BLaER1 (cell line): ENCODE measurements around the gene CHMP6.
A peak's percentile ranks its signal among the peaks of the same experiment; 100 is the strongest.

ENCODE experiments used
- H3K27ac ChIP-seq: shearing (Covaris generic); formaldehyde crosslinking; 2 replicates; pipeline ENCODE4 v1.8.1; 2022
- H3K27me3 ChIP-seq: shearing (Covaris generic); formaldehyde crosslinking; 2 replicates; pipeline ENCODE4 v1.8.1; 2022
- H3K36me3 ChIP-seq: shearing (Covaris generic); formaldehyde crosslinking; 2 replicates; pipeline ENCODE4 v1.8.1; 2022
- H3K4me1 ChIP-seq: shearing (Covaris generic); formaldehyde crosslinking; 2 replicates; pipeline ENCODE4 v1.8.1; 2022
- H3K4me2 ChIP-seq: shearing (Covaris generic); formaldehyde crosslinking; 2 replicates; pipeline ENCODE4 v1.8.1; 2022
- H3K4me3 ChIP-seq: shearing (Covaris generic); formaldehyde crosslinking; 2 replicates; pipeline ENCODE4 v1.8.1; 2022
- H3K9ac ChIP-seq: shearing (Covaris generic); formaldehyde crosslinking; 2 replicates; pipeline ENCODE4 v1.8.1; 2022
- H3K9me3 ChIP-seq: shearing (Covaris generic); formaldehyde crosslinking; 2 replicates; pipeline ENCODE4 v1.8.1; 2022
- H4K20me1 ChIP-seq: shearing (Covaris generic); formaldehyde crosslinking; 2 replicates; pipeline ENCODE4 v1.8.1; 2022
- Cebpa-rat ChIP-seq: shearing (Covaris generic); IDR thresholded peaks from 2 replicates; pipeline ENCODE4 v1.8.1; 2022

The CHMP6 gene

DNA sequence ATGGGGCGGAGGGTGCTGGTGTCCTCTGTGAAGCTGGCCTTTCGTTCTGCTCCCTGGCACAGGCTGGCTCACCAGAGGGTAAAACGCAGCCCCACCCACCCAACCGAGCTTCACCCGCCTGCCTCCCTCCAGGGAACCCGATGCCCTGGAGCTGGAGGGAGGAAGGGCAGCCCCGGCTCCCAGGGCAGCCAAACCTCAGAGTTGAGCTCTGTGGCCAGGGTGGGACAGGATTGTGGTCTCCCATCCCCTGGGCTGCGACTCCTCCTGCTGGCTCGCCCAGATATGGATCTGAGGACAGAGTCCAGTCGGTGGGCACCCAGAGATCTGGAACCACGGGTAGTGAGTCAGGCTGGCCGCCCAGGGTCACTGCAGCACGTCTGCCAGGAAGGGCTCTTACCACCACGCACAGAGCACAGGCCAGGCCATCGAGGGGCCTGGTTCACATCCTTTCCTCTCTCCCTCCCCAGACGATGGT lies 42.6 kb upstream of the CHMP6 start:
- no peak for TF ChIP-seq Cebpa-rat

DNA sequence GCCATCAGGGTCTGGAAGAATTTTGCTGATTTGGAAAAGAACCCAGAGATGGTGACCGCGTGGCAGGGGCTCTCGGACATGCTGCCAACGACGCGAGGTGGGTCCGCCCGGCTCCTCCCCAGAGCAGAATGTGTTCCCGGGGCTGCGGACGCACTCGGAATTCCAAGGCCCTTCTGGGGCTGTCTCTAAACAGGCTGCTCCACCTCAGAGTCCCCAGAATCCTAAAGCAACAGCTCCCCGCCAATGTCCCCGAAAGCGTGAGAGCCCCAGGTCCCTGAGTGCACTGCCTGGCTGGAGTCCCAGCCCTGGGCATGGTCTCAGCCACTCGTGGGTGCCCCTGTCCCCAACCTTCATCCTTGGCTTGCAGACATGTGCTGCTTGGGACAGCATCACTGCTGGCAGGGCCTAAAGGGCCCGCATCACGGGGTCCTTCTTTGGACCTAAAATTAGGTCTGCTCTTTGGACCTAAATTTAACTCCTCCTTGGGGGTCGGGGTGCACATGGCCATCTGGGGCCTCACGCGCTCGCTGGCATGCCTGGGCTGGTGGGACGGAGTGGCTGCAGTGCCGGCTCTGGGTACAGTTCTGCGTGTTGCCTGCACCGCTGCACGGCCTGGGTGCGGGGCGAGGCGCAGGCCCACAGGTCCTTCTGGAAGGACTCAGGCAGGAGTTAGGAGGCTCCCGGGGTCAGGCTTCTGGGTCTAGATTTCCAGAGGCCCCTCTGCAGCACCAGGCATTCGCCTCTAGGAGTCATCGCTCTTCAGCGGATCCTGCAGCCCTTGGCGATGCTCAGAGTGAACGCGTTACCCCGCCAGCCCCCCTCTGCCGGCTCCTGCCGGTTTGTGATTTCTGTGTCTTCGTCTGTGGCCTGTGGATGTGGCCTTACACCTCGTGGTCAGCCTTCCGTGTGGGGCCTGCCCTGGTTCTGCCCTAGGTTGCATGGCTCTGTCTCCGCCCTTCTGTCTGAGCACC lies 41.9 kb upstream of the CHMP6 start:
- no peak for TF ChIP-seq Cebpa-rat
- peaks cover 63% of the 10 kb centered on the region for H3K36me3 ChIP-seq
- H3K27me3 ChIP-seq, result peaks cover 33% of the 10 kb centered on the region
- 0 out of 2 replicates have a peak, but pooled peaks cover 4% of the 10 kb centered on the region for H3K9me3 ChIP-seq
- no peak overlapping the region for H3K27ac ChIP-seq
- peak overlapping the region; percentile 75 for H3K4me2 ChIP-seq
- H4K20me1 ChIP-seq, result peaks cover 84% of the 10 kb centered on the region
- no peak overlapping the region for H3K9ac ChIP-seq
- no peak overlapping the region for H3K4me3 ChIP-seq
- H3K4me1 ChIP-seq, result peaks cover 69% of the 10 kb centered on the region

More for the DNA sequence above, 42.6 kb upstream of the CHMP6 start:
- H4K20me1 ChIP-seq, result peaks cover 86% of the 10 kb centered on the region
- no peak overlapping the region for H3K4me3 ChIP-seq
- peaks cover 38% of the 10 kb centered on the region for H3K27me3 ChIP-seq
- no peak overlapping the region for H3K9ac ChIP-seq
- peak overlapping the region; percentile 75 for H3K4me2 ChIP-seq
- 0 out of 2 replicates have a peak, but pooled peaks cover 4% of the 10 kb centered on the region for H3K9me3 ChIP-seq
- H3K4me1 ChIP-seq, result peaks cover 69% of the 10 kb centered on the region
- H3K36me3 ChIP-seq, result peaks cover 63% of the 10 kb centered on the region
- no peak overlapping the region for H3K27ac ChIP-seq

DNA sequence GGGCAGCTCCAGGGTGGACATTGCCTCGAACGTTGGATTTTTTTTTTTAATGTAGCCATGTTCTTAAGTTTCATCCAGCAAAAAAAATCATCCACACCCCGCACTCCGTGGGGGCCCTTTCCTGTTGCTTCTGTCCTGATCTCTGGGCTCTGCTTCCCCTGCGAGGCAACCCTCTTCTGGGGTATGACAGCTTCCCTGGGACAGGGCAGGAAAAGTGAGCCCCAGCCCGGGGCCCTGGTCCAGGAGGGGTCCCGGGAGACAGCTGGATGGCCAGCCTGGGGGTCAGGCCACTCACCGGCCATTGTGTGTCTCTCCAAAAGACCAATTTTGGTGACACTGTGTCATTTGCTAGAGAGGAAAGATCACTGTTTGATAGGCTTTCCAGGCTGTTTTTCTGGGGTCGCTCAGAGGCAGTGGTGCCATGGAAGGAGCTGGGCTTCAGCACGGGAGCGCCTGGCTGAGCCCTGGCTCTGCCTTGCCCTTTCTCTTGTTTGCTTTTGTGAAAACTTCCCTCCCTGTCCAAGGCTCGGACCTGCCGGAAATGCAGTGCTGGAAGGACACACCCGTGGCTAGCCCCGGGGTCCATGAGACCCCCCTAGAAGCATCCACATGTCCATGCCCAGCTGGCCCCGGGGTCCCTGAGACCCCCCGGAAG lies 41.0 kb upstream of the CHMP6 start:
- Histone ChIP-seq H3K4me3 (no peak overlapping the region), H3K4me2 (no peak overlapping the region), H3K27me3 (peaks cover 31% of the 10 kb centered on the region), H3K4me1 (peaks cover 74% of the 10 kb centered on the region), H3K36me3 (peaks cover 57% of the 10 kb centered on the region), H3K9ac (no peak overlapping the region), H4K20me1 (peaks cover 89% of the 10 kb centered on the region), H3K27ac (no peak overlapping the region), H3K9me3 (peaks cover 4% of the 10 kb centered on the region; the same call in 1 of the 2 replicates)
- no peak for TF ChIP-seq Cebpa-rat

DNA sequence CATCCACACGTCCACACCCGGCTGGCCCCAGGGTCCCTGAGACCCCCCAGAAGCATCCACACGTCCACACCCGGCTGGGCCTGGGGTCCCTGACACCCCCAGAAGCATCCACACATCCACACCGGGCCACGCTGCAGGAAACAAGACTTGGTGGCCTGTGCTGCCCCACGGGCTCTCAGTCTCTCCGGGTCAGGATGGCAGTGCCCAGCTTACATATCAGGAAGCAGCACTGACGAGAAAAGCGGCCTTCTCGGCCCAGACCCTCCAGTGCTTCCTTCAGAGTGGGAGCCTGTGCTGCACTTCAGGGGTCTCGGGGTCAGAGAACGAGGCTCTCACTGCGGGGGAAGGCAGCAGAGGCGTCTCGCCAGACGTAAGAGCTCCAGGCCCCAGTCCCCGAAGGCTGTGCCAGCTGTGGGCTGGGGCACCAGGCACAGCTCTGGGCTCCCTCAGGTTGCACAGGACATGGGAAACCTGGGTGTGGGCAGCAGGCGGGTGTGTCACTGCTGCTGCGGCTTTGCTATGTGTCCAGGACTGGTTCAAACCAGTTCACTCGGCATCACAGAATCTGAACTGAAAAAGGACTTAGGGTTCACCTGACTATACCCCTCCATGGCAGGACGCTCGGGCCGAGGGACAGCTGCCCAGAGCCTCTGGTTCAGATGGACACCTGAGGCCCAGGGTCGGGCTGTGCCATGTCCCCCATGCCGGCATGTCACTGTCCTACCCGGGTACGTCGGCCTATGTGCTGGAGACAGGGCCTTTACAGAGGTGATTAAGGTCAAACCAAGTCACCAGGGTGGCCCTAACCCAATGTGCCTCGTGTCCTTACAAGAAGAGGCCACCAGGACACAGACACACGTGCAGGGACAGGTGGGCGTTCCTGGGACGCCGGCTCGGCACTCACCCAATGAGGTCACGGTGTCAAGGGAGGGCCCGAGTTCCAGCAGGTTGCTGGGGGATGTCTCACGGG lies 40.2 kb upstream of the CHMP6 start:
- Histone ChIP-seq H3K4me2 (no peak overlapping the region), H3K36me3 (peaks cover 49% of the 10 kb centered on the region), H3K9me3 (peaks cover 1% of the 10 kb centered on the region; the same call in 1 of the 2 replicates), H3K9ac (no peak overlapping the region), H3K4me1 (peaks cover 80% of the 10 kb centered on the region), H3K27ac (no peak overlapping the region), H3K4me3 (no peak overlapping the region), H4K20me1 (peaks cover 87% of the 10 kb centered on the region), H3K27me3 (peaks cover 23% of the 10 kb centered on the region)
- no peak for TF ChIP-seq Cebpa-rat

DNA sequence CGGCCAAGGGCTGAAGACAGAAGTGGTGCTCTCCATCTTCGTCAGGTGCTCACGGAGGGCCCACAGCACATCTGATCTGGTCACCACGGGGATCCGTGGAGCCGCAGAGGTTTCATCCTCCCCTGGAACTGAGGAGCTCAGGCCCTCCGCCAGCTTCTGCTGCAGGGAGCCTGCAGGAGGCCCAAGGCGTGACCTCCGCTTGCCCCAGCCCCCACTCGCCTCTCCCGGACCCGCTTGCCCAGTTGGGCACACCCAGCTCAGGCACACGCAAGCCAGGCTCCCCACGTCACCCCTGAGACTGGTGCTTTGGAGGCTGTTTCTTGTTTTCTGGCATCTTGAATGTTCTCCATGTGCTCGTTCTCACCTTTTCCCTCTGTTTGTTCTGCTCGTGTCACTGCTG lies 39.4 kb upstream of the CHMP6 start:
- no peak overlapping the region for H3K9ac ChIP-seq
- peak overlapping the region; percentile 24; the same call in 1 of the 2 replicates for H3K4me2 ChIP-seq
- H3K9me3 ChIP-seq, result no peaks in the 10 kb centered on the region; the same call in 1 of the 2 replicates
- no peak for TF ChIP-seq Cebpa-rat
- H3K4me1 ChIP-seq, result peaks cover 80% of the 10 kb centered on the region
- peaks cover 85% of the 10 kb centered on the region for H4K20me1 ChIP-seq
- peaks cover 43% of the 10 kb centered on the region for H3K36me3 ChIP-seq
- H3K4me3 ChIP-seq, result no peak overlapping the region
- no peak overlapping the region for H3K27ac ChIP-seq
- peaks cover 14% of the 10 kb centered on the region for H3K27me3 ChIP-seq

DNA sequence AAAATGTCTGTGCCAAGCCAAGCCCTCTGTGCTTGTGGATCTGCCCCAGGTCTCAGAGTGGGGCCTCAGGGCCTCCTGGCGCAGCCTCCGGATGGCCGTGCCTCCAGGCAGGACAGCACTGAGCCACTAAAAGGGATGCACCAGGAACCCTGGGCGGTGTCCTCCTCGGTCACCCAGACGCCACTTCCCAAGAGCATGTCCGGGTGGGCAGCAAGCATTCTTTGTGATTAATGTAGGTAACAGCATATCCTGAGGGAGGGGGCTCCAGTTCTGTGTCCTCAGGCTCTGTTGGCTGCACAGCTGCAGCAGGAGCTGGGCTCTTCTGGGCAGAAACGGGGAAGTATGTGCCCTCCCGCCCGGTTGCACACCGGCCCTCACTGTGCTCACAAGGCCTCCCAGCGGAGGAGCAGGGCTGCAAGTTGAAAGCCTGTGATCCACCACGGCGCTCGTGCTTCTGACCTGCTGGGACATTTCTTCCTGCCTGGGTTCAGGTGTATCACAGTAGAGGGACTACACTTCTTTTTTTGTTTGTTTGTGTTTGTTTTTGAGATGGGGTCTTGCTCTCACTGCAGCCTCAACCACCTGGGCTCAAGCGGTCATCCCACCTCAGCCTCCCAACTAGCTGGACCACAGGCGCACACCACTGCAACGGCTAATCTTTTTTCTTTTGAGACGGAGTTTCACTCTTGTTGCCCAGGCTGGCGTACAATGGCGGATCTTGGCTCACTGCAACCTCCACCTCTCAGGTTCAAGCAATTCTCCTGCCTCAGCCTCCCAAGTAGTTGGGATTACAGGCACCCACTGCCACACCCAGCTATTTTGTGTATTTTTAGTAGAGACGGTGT lies 37.9 kb upstream of the CHMP6 start:
- Histone ChIP-seq H3K27ac (no peak overlapping the region), H3K36me3 (peaks cover 34% of the 10 kb centered on the region), H3K9ac (no peak overlapping the region), H3K4me3 (no peak overlapping the region), H3K4me1 (peaks cover 80% of the 10 kb centered on the region), H3K27me3 (peaks cover under 1% of the 10 kb centered on the region; the same call in 1 of the 2 replicates), H3K9me3 (no peaks in the 10 kb centered on the region; the same call in 1 of the 2 replicates), H4K20me1 (peaks cover 80% of the 10 kb centered on the region), H3K4me2 (peak overlapping the region; percentile 85)
- TF ChIP-seq Cebpa-rat, result no peak

DNA sequence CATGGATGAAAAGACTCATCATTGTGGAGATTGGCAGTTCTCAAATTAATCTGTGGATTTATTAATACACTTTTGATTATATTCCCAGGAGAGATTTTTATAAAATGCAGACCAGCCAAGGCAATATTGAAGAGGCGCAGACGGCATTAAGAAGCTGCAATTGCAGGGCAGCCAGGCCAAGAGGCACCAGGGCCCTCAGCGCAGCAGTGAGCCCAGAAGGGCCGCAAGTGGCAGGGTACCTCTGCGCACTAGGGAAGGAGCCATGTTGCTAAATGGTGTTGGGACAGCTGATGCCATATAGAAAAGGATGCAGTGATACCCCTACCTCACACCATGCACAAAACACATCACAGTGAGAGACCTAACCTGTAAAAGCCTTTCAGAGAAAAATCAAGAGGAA lies 36.6 kb upstream of the CHMP6 start:
- no peak for TF ChIP-seq Cebpa-rat
- H3K4me2 ChIP-seq, result peak overlapping the region; percentile 85
- peaks cover 80% of the 10 kb centered on the region for H4K20me1 ChIP-seq
- peaks cover 76% of the 10 kb centered on the region for H3K4me1 ChIP-seq
- no peaks in the 10 kb centered on the region for H3K27me3 ChIP-seq
- peak overlapping the region; percentile 12; the same call in 1 of the 2 replicates for H3K4me3 ChIP-seq
- H3K36me3 ChIP-seq, result peaks cover 28% of the 10 kb centered on the region
- H3K27ac ChIP-seq, result no peak overlapping the region
- no peaks in the 10 kb centered on the region; the same call in 1 of the 2 replicates for H3K9me3 ChIP-seq
- no peak overlapping the region for H3K9ac ChIP-seq

DNA sequence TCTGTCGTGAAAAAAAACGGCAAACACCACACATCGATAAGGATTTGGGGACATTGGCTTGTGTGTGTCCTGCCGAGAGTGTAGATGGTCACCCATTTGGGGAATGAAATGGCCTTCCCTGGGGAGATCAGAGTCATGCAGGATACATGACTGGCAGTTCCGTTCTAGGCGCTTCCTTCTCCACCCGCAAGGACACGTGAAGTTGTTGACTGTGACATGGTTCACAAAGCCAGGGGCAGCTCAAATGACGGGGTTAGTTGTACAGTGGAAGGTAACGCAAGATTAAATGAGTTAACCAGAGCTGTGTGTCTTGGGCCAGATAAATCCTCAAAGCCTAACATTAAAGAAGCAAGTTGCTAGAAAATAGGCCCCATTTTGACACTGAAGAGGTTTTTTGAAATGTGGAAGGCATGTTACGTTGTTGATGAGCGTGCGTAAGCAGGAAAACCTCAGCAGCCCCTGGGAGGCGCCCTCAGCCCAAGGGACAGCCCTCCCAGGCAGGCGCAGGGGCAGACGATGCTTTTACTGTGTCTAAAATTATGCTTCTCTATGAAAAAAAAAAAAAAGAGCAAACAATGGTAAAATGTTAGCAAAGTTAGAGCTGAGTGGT lies 35.9 kb upstream of the CHMP6 start:
- Histone ChIP-seq H3K27ac (peak overlapping the region; percentile 58), H3K4me2 (peak overlapping the region; percentile 85), H4K20me1 (peaks cover 79% of the 10 kb centered on the region), H3K4me1 (peaks cover 76% of the 10 kb centered on the region), H3K27me3 (no peaks in the 10 kb centered on the region), H3K4me3 (peak overlapping the region; percentile 30; the same call in 1 of the 2 replicates), H3K9me3 (no peaks in the 10 kb centered on the region; the same call in 1 of the 2 replicates), H3K9ac (no peak overlapping the region; the same call in 1 of the 2 replicates), H3K36me3 (peaks cover 28% of the 10 kb centered on the region)
- no peak for TF ChIP-seq Cebpa-rat
